SK-N-SH (cell line): ENCODE results near the gene UGT1A4. TPM values are rescaled to one million over a fixed set of nuclear protein-coding genes. Genes with fewer than 3 reads are reported as not detected.

Experiments used
- CTCF ChIA-PET: fragments of 300-600, 350-600 bp; formaldehyde crosslinking; extraction: SDS; loops from one replicate; lab custom pipeline; 2021; lab: Yijun Ruan, JAX
- POLR2A ChIA-PET: fragments of 350-600 bp; sonication (Branson Sonifier 250); formaldehyde crosslinking; extraction: SDS; loops from one replicate; lab custom pipeline; 2020; ENCODE audit warnings: antibody characterized with exemption, inconsistent platforms; lab: Yijun Ruan, JAX
- DNase-seq: peaks from one replicate; pipeline ENCODE4 v3.0.0; 2012
- H2AFZ ChIP-seq: fragments of 200-600 bp; sonication (generic); 2 replicates; pipeline ENCODE4 v1.8.1; 2016; ENCODE audit warnings: antibody characterized with exemption, mild to moderate bottlenecking, low read depth
- H3F3A ChIP-seq: fragments of 200-600 bp; sonication (generic); replicated peaks from 2 replicates; pipeline ENCODE3; 2016; ENCODE audit warnings: antibody characterized with exemption, mild to moderate bottlenecking; ENCODE audit not compliant: insufficient read depth
- H3K27ac ChIP-seq, 2 experiments: fragments of 200-500 bp in 1 of 2; fragments of 200-600 bp in 1 of 2; sonication (Bioruptor generic) in 1 of 2; sonication (generic), shearing (Covaris generic) in 1 of 2; 2 replicates each; pipeline versions ENCODE4 v1.5.1 to v1.6.1; 2014 to 2016; ENCODE audit warnings: low read depth in 2 of 2, inconsistent platforms in 1 of 2, low read length in 1 of 2, mild to moderate bottlenecking in 1 of 2, mixed read lengths in 1 of 2
- H3K27me3 ChIP-seq: fragments of 200-600 bp; sonication (generic), shearing (Covaris generic); 2 replicates; pipeline ENCODE4 v1.6.1; 2016; ENCODE audit warnings: mixed run types; ENCODE audit not compliant: insufficient read depth
- H3K36me3 ChIP-seq, 2 experiments: fragments of 200-500 bp in 1 of 2; fragments of 200-600 bp in 1 of 2; sonication (Bioruptor generic) in 1 of 2; sonication (generic) in 1 of 2; replicated peaks in 1 of 2; 2 replicates each; pipeline versions ENCODE3 to v1.5.1; 2014 to 2016; ENCODE audit warnings: low read length in 1 of 2, mild to moderate bottlenecking in 1 of 2; ENCODE audit not compliant: insufficient read depth in 2 of 2, control insufficient read depth in 1 of 2
- H3K4me1 ChIP-seq, 2 experiments: fragments of 200-500 bp in 1 of 2; fragments of 200-600 bp in 1 of 2; sonication (Bioruptor generic) in 1 of 2; sonication (generic), shearing (Covaris generic) in 1 of 2; 2 replicates each; pipeline versions ENCODE4 v1.5.1 to v1.6.1; 2014 to 2016; ENCODE audit warnings: low read depth in 1 of 2, low read length in 1 of 2, mixed run types in 1 of 2; ENCODE audit not compliant: insufficient read depth in 2 of 2, control insufficient read depth in 1 of 2
- H3K4me2 ChIP-seq: fragments of 200-600 bp; sonication (generic), shearing (Covaris generic); 2 replicates; pipeline ENCODE4 v1.6.1; 2017; ENCODE audit warnings: mixed run types
- H3K4me3 ChIP-seq, 2 experiments: fragments of 200-500 bp in 1 of 2; fragments of 200-600 bp in 1 of 2; sonication (Bioruptor generic) in 1 of 2; sonication (generic), shearing (Covaris generic) in 1 of 2; 2 replicates each; pipeline versions ENCODE4 v1.5.1 to v1.8.1; 2014 to 2016; ENCODE audit warnings: low read depth in 2 of 2, inconsistent platforms in 1 of 2, low read length in 1 of 2, mild to moderate bottlenecking in 1 of 2, mixed read lengths in 1 of 2, moderate library complexity in 1 of 2
- H3K79me2 ChIP-seq: fragments of 200-600 bp; sonication (generic); 2 replicates; pipeline ENCODE4 v1.8.1; 2017; ENCODE audit warnings: mild to moderate bottlenecking; ENCODE audit not compliant: insufficient read depth
- H3K9ac ChIP-seq: fragments of 200-600 bp; sonication (generic); 2 replicates; pipeline ENCODE4 v1.6.1; 2017; ENCODE audit warnings: mixed run types
- H3K9me2 ChIP-seq: fragments of 200-600 bp; sonication (generic); 2 replicates; pipeline ENCODE4 v1.6.1; 2017; ENCODE audit warnings: mixed run types
- H3K9me3 ChIP-seq: fragments of 200-600 bp; sonication (generic); 2 replicates; pipeline ENCODE4 v1.6.1; 2017; ENCODE audit warnings: mixed run types, mild to moderate bottlenecking, moderate library complexity
- H4K20me1 ChIP-seq: fragments of 200-600 bp; sonication (generic); 2 replicates; pipeline ENCODE4 v1.6.1; 2017; ENCODE audit warnings: mild to moderate bottlenecking, mixed run types; ENCODE audit not compliant: insufficient read depth
- CHD2 ChIP-seq: fragments of 150-350 bp; IDR thresholded peaks from 2 replicates; pipeline ENCODE4 v1.6.1; 2018; ENCODE audit warnings: low read length; ENCODE audit not compliant: partially characterized antibody
- ELF1 ChIP-seq: IDR thresholded peaks from 2 replicates; pipeline ENCODE4 v1.4.0; 2012
- EP300 ChIP-seq, 2 experiments: IDR thresholded peaks; 2 replicates each; pipeline versions ENCODE4 v1.4.0 to v1.6.1; 2012; ENCODE audit warnings: borderline replicate concordance in 1 of 2, low read depth in 1 of 2, low read length in 1 of 2
- EZH2phosphoT487 ChIP-seq: fragments of 200-600 bp; sonication (generic); IDR thresholded peaks from 2 replicates; pipeline ENCODE4 v1.6.1; 2017; ENCODE audit warnings: low read depth, mixed run types, mild to moderate bottlenecking, antibody characterized with exemption, moderate library complexity, borderline replicate concordance
- FOXJ3 ChIP-seq: sonication (generic); formaldehyde crosslinking; IDR thresholded peaks from 2 replicates; pipeline ENCODE4 v1.5.1; 2020; ENCODE audit warnings: mild to moderate bottlenecking, missing genetic modification reagents
- GATA2 ChIP-seq: sonication (generic); formaldehyde crosslinking; IDR thresholded peaks from 2 replicates; pipeline ENCODE4 v1.5.0; 2020; ENCODE audit warnings: mild to moderate bottlenecking, missing genetic modification reagents
- IRF3 ChIP-seq: fragments of 150-350 bp; IDR thresholded peaks from 2 replicates; pipeline ENCODE4 v1.6.1; 2016; ENCODE audit warnings: mild to moderate bottlenecking, low read depth, low read length
- JUND ChIP-seq: IDR thresholded peaks from 2 replicates; pipeline ENCODE4 v1.4.0; 2012
- MEF2A ChIP-seq: IDR thresholded peaks from 2 replicates; pipeline ENCODE4 v1.4.0; 2012; ENCODE audit warnings: low read depth, borderline replicate concordance
- MXI1 ChIP-seq: IDR thresholded peaks from 2 replicates; pipeline ENCODE4 v1.6.1; 2012; ENCODE audit warnings: mild to moderate bottlenecking, low read depth, low read length, improper control_type of control experiment
- NFIC ChIP-seq: IDR thresholded peaks from 2 replicates; pipeline ENCODE4 v1.4.0; 2012; ENCODE audit warnings: borderline replicate concordance
- NRF1 ChIP-seq: IDR thresholded peaks from 2 replicates; pipeline ENCODE4 v1.6.1; 2012; ENCODE audit warnings: low read depth, mild to moderate bottlenecking, low read length
- RCOR1 ChIP-seq: fragments of 150-350 bp; IDR thresholded peaks from 2 replicates; pipeline ENCODE4 v1.6.1; 2017; ENCODE audit warnings: antibody characterized with exemption, low read length
- RFX5 ChIP-seq: IDR thresholded peaks from 2 replicates; pipeline ENCODE4 v1.6.1; 2012; ENCODE audit warnings: mild to moderate bottlenecking, improper control_type of control experiment, low read length
- TEAD4 ChIP-seq: IDR thresholded peaks from 2 replicates; pipeline ENCODE4 v1.4.0; 2012; ENCODE audit warnings: mild to moderate bottlenecking, borderline replicate concordance; ENCODE audit not compliant: insufficient read depth
- USF2 ChIP-seq: fragments of 150-350 bp; IDR thresholded peaks from 2 replicates; pipeline ENCODE4 v1.6.1; 2017; ENCODE audit warnings: antibody characterized with exemption, low read length, low read depth, borderline replicate concordance
- YY1 ChIP-seq: IDR thresholded peaks from 2 replicates; pipeline ENCODE4 v1.4.0; 2012; ENCODE audit warnings: low read depth, mild to moderate bottlenecking
- WGBS: methylation state at CpG from one replicate; pipeline ENCODE4 v1.1.6; 2017; ENCODE audit warnings: low lambda C conversion rate; 5-methylcytosine and 5-hydroxymethylcytosine counted together
- polyA plus RNA-seq, 3 experiments: library from polyadenylated mRNA; depleted of rRNA; stranded (reverse); fragments of >200 nt; gene quantifications; 2 replicates each; pipeline ENCODE4 v1.2.3, GENCODE V29; 2012
- TF ChIP-seq, protein P1 (sequence below): IDR thresholded peaks from 2 replicates; pipeline ENCODE4; 2012
- TF ChIP-seq, protein P2 (sequence below): IDR thresholded peaks from 2 replicates; pipeline ENCODE4 v1.4.0; 2012; ENCODE audit warnings: low read depth, borderline replicate concordance

Gene UGT1A4
- polyA plus RNA-seq, 1 of the 3 experiments (the other 2 are of a cell fraction): not detected

- DNase-seq: no peak
- no peaks in the 10 kb centered on the region for H3K27me3 ChIP-seq
- H3K9me2 ChIP-seq: no peaks in the 10 kb centered on the region
- no peak overlapping the region for H3K4me3 ChIP-seq
- no peak overlapping the region for H3K4me2 ChIP-seq
- H2AFZ ChIP-seq: no peak overlapping the region
- no peak overlapping the region for H3K27ac ChIP-seq
- H3K4me1 ChIP-seq: no peaks in the 10 kb centered on the region
- H3F3A ChIP-seq: no peaks in the 10 kb centered on the region
- POLR2A ChIA-PET: no interaction called here
- no peaks in the 10 kb centered on the region for H3K9me3 ChIP-seq
- no peaks in the 10 kb centered on the region for H3K36me3 ChIP-seq
- WGBS: 28% methylated on average over 4 of the region's 4 CpGs
- H3K79me2 ChIP-seq: no peaks in the 10 kb centered on the region
- CTCF ChIA-PET: no interaction called here
- TF ChIP-seq USF2 (no peak), MEF2A (no peak), CHD2 (no peak), YY1 (no peak), EZH2phosphoT487 (no peak), NRF1 (no peak), TEAD4 (no peak), FOXJ3 (CRISPR knock-in tag) (no peak), JUND (no peak), MXI1 (no peak), NFIC (no peak), IRF3 (no peak), ELF1 (no peak), RCOR1 (no peak), GATA2 (no peak), EP300 (IDR thresholded peaks at IDR 0.05; ENCODE audit: borderline replicate concordance in 1 of 2, low read depth in 1 of 2, low read length in 1 of 2) (no peak), RFX5 (no peak)
- TF ChIP-seq, protein P1, sequence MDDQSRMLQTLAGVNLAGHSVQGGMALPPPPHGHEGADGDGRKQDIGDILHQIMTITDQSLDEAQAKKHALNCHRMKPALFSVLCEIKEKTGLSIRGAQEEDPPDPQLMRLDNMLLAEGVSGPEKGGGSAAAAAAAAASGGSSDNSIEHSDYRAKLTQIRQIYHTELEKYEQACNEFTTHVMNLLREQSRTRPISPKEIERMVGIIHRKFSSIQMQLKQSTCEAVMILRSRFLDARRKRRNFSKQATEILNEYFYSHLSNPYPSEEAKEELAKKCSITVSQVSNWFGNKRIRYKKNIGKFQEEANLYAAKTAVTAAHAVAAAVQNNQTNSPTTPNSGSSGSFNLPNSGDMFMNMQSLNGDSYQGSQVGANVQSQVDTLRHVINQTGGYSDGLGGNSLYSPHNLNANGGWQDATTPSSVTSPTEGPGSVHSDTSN: no peak
- TF ChIP-seq, protein P2, sequence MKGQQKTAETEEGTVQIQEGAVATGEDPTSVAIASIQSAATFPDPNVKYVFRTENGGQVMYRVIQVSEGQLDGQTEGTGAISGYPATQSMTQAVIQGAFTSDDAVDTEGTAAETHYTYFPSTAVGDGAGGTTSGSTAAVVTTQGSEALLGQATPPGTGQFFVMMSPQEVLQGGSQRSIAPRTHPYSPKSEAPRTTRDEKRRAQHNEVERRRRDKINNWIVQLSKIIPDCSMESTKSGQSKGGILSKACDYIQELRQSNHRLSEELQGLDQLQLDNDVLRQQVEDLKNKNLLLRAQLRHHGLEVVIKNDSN: no peak
- H4K20me1 ChIP-seq: no peaks in the 10 kb centered on the region
- no peak overlapping the region for H3K9ac ChIP-seq
Measured at GRCh38 chr2:233674995-233675394, 43.5 kb upstream of the UGT1A4 start.
